K562 (cell line): ENCODE data around the gene WDR90. TPM values are rescaled to one million over a fixed set of nuclear protein-coding genes. Genes with fewer than 3 reads are reported as not detected.

ENCODE experiments used
- ATAC-seq: fragments of 200-7000 bp; cut with Tn5 transposase; 3 replicates; pipeline ENCODE4 v1.9.1; 2020; ENCODE audit warnings: moderate library complexity
- BruUV-seq: library from RNA; stranded (reverse); fragments of 400-500 nt; replicated peaks from 2 replicates; lab custom pipeline; 2021; lab: Mats Ljungman, UMichigan
- CTCF ChIA-PET: fragments of 300-600 bp; formaldehyde crosslinking; extraction: SDS; loops from one replicate; lab custom pipeline; 2021; ENCODE audit warnings: low intra/inter-chr PET ratio; lab: Yijun Ruan, JAX
- POLR2A ChIA-PET: fragments of 300-600, 350-650 bp; sonication (Branson Sonifier 250); formaldehyde crosslinking; extraction: SDS; loops from one replicate; lab custom pipeline; 2021; ENCODE audit warnings: antibody characterized with exemption, inconsistent platforms; lab: Yijun Ruan, JAX
- DNase-seq, 4 experiments: peaks; one replicate each; pipeline versions ENCODE4 v3.0.0 to v3.0.0-alpha.2; 2011 to 2018; ENCODE audit warnings: low spot score in 3 of 4, mixed read lengths in 3 of 4; ENCODE audit errors: extremely low read depth in 1 of 4
- FAIRE-seq: peaks from 2 replicates; lab custom pipeline; 2011; peaks lifted over from hg19 to GRCh38; lab: Jason Lieb, UNC
- H2AFZ ChIP-seq: 2 replicates; pipeline ENCODE4 v1.6.0; 2011; ENCODE audit warnings: low read depth, low read length, control low read depth, inconsistent platforms
- H3K27ac ChIP-seq: fragments of 200-600 bp; 3 replicates; pipeline ENCODE4 v1.8.0; 2011; ENCODE audit warnings: low read depth, mild to moderate bottlenecking, control low read depth, inconsistent platforms, low read length, moderate library complexity, mixed read lengths; ENCODE audit errors: extremely low read depth
- H3K27me3 ChIP-seq, 2 experiments: fragments of 300-600 bp in 1 of 2; 2 replicates in 1 of 2; 3 replicates in 1 of 2; pipeline versions ENCODE4 v1.6.0 to v1.8.0; 2011; ENCODE audit warnings: inconsistent platforms in 2 of 2, low read length in 2 of 2, mild to moderate bottlenecking in 1 of 2, mixed read lengths in 1 of 2, moderate library complexity in 1 of 2; ENCODE audit not compliant: control insufficient read depth in 2 of 2, insufficient read depth in 2 of 2
- H3K36me3 ChIP-seq: fragments of 300-600 bp; 3 replicates; pipeline ENCODE4 v1.8.0; 2011; ENCODE audit warnings: mild to moderate bottlenecking, low read length, inconsistent platforms; ENCODE audit not compliant: control insufficient read depth, insufficient read depth
- H3K4me1 ChIP-seq, 2 experiments: fragments of 200-600 bp in 1 of 2; replicated peaks in 1 of 2; 2 replicates in 1 of 2; 3 replicates in 1 of 2; pipeline versions ENCODE4 v1.5.1 to v1.8.0; 2011; ENCODE audit warnings: inconsistent platforms in 2 of 2, low read length in 2 of 2, mild to moderate bottlenecking in 1 of 2, mixed read lengths in 1 of 2, moderate library complexity in 1 of 2; ENCODE audit not compliant: control insufficient read depth in 2 of 2, insufficient read depth in 2 of 2
- H3K4me2 ChIP-seq: 2 replicates; pipeline ENCODE4 v1.6.1; 2011; ENCODE audit warnings: low read length, control low read depth, inconsistent platforms, mixed read lengths; ENCODE audit not compliant: insufficient read depth
- H3K4me3 ChIP-seq: fragments of 200-600 bp; sonication (generic), shearing (Covaris generic); 2 replicates; pipeline ENCODE4 v1.5.1; 2016; ENCODE audit warnings: control low read depth, inconsistent platforms
- H3K79me2 ChIP-seq: fragments of 200-600 bp; 3 replicates; pipeline ENCODE4 v1.8.0; 2011; ENCODE audit warnings: low read length, inconsistent platforms; ENCODE audit not compliant: control insufficient read depth, insufficient read depth
- H3K9ac ChIP-seq, 2 experiments: 2 replicates each; pipeline versions ENCODE4 v1.6.0 to v1.6.1; 2011; ENCODE audit warnings: low read depth in 2 of 2, low read length in 2 of 2, control low read depth in 1 of 2, inconsistent platforms in 1 of 2, mild to moderate bottlenecking in 1 of 2, mixed read lengths in 1 of 2; ENCODE audit not compliant: insufficient read depth in 1 of 2
- H3K9me1 ChIP-seq: one replicate; pipeline ENCODE4 v1.6.0; 2011; ENCODE audit warnings: inconsistent platforms, mild to moderate bottlenecking, low read length, moderate library complexity; ENCODE audit not compliant: control insufficient read depth, insufficient read depth
- H3K9me3 ChIP-seq: replicated peaks from 2 replicates; pipeline ENCODE4 v1.5.1; 2011; ENCODE audit warnings: low read depth, low read length, inconsistent platforms; ENCODE audit not compliant: control insufficient read depth, insufficient read depth
- H4K20me1 ChIP-seq: replicated peaks from 2 replicates; pipeline ENCODE4 v1.6.1; 2011; ENCODE audit warnings: low read length, inconsistent platforms, mixed read lengths; ENCODE audit not compliant: control insufficient read depth, insufficient read depth
- ATF7 ChIP-seq: fragments of 450-650 bp; IDR thresholded peaks from 2 replicates; pipeline ENCODE4 v1.7.1; 2014; ENCODE audit warnings: mild to moderate bottlenecking, moderate library complexity
- CTBP1 ChIP-seq: fragments of 450-650 bp; IDR thresholded peaks from 2 replicates; pipeline ENCODE4 v1.6.1; 2016; ENCODE audit warnings: borderline replicate concordance
- EGR1 ChIP-seq: fragments of 450-650 bp; conservative IDR thresholded peaks from 2 replicates; pipeline ENCODE4 v1.6.1; 2017; ENCODE audit warnings: mild to moderate bottlenecking
- FOXK1 ChIP-seq: sonication (generic); formaldehyde crosslinking; IDR thresholded peaks from 2 replicates; pipeline ENCODE4 v1.8.0; 2022; ENCODE audit warnings: missing genetic modification reagents, mild to moderate bottlenecking, borderline replicate concordance
- HNRNPL ChIP-seq: fragments of 200-400 bp; formaldehyde crosslinking; IDR thresholded peaks from 2 replicates; pipeline ENCODE4 v1.6.1; 2017; ENCODE audit warnings: low read depth, mild to moderate bottlenecking, low read length
- ILK ChIP-seq: fragments of 450-650 bp; IDR thresholded peaks from 2 replicates; pipeline ENCODE4 v1.6.1; 2016; ENCODE audit warnings: missing genetic modification characterization, low read depth, mild to moderate bottlenecking, missing compliant biosample characterization, moderate library complexity, borderline replicate concordance
- KAT8 ChIP-seq: fragments of 450-650 bp; IDR thresholded peaks from 2 replicates; pipeline ENCODE4 v1.6.1; 2016; ENCODE audit warnings: low read depth, mild to moderate bottlenecking
- KHSRP ChIP-seq: fragments of 450-650 bp; IDR thresholded peaks from 2 replicates; pipeline ENCODE4 v1.6.1; 2017
- NFXL1 ChIP-seq: fragments of 450-650 bp; formaldehyde crosslinking; IDR thresholded peaks from 2 replicates; pipeline ENCODE4 v1.4.0; 2021; ENCODE audit warnings: mild to moderate bottlenecking
- OTX1 ChIP-seq: fragments of 450-650 bp; formaldehyde crosslinking; IDR thresholded peaks from 2 replicates; pipeline ENCODE4 v1.4.0; 2022; ENCODE audit warnings: mild to moderate bottlenecking
- TEAD2 ChIP-seq: fragments of 450-650 bp; IDR thresholded peaks from 2 replicates; pipeline ENCODE4 v1.6.1; 2016; ENCODE audit warnings: missing genetic modification characterization, control low read depth, missing compliant biosample characterization
- TOE1 ChIP-seq, 2 experiments: fragments of 450-650 bp in 1 of 2; sonication (generic) in 1 of 2; formaldehyde crosslinking in 1 of 2; IDR thresholded peaks; 2 replicates each; pipeline versions ENCODE4 v1.7.1 to v1.8.0; 2016 to 2022; ENCODE audit warnings: borderline replicate concordance in 2 of 2, mild to moderate bottlenecking in 2 of 2, antibody characterized with exemption in 1 of 2, inconsistent platforms in 1 of 2, low read depth in 1 of 2, missing genetic modification reagents in 1 of 2, moderate library complexity in 1 of 2
- ZFP1 ChIP-seq: fragments of 450-650 bp; formaldehyde crosslinking; IDR thresholded peaks from 2 replicates; pipeline ENCODE4 v1.4.0; 2020; ENCODE audit warnings: mild to moderate bottlenecking, mixed read lengths
- WGBS: fragments of 100-300 bp; shearing (Covaris generic); methylation state at CpG from one replicate; pipeline ENCODE4 v1.1.6; 2016; ENCODE audit warnings: low coverage, mixed read lengths; ENCODE audit not compliant: insufficient coverage; ENCODE audit errors: missing lambda C conversion rate; 5-methylcytosine and 5-hydroxymethylcytosine counted together
- in situ Hi-C: fragments of 300-500 bp; cut with MboI; formaldehyde crosslinking; loops from 4 replicates; pipeline ENCODE4 v1.15.0; 2018; ENCODE audit warnings: inconsistent platforms, mixed read lengths
- intact Hi-C: fragments of 100-400 bp; cut with micrococcal nuclease; formaldehyde crosslinking; loops from 2 replicates; pipeline ENCODE4 v1.14.2; 2022
- polyA plus RNA-seq, 8 experiments: library from polyadenylated mRNA; depleted of rRNA in 4 of 8; stranded (reverse) in 5 of 8; unstranded in 3 of 8; fragments of >200 nt; fragmentation: Nextera tagmentation in 2 of 8; fragmentation: Illumina TruSeq in 1 of 8; extraction: Ambion mirVana in 2 of 8; extraction: Trizol in 1 of 8; gene quantifications; 2 replicates each; pipeline versions ENCODE4 v1.2.1 to v1.2.3, GENCODE V29; 2011 to 2014; ENCODE audit warnings: inconsistent platforms in 1 of 8, missing spikeins in 1 of 8
- total RNA-seq, 7 experiments: library from RNA; depleted of rRNA in 6 of 7; stranded (reverse); fragments of >200 nt in 6 of 7; fragmentation: Illumina TruSeq in 2 of 7; extraction: Trizol in 2 of 7; gene quantifications; 2 replicates each; pipeline versions ENCODE4 v1.2.1 to v1.2.3, GENCODE V29; 2011 to 2021; ENCODE audit warnings: low replicate concordance in 1 of 7
- TF ChIP-seq, protein P1 (sequence below): sonication (generic); formaldehyde crosslinking; IDR thresholded peaks from 2 replicates; pipeline ENCODE4 v1.8.1; 2023; ENCODE audit warnings: mild to moderate bottlenecking, missing genetic modification reagents
- TF ChIP-seq, protein P2 (sequence below): sonication (generic); formaldehyde crosslinking; IDR thresholded peaks from 2 replicates; pipeline ENCODE4 v1.9.0; 2022; ENCODE audit warnings: mild to moderate bottlenecking, missing genetic modification reagents
- TF ChIP-seq, protein P3 (sequence below): IDR thresholded peaks from 2 replicates; pipeline ENCODE4 v1.6.1; 2014; ENCODE audit warnings: antibody characterized with exemption

The WDR90 gene
- total and polyA plus RNA-seq, 9 of the 15 experiments (the other 6 are each of a cell fraction or from before 2014, with no cell fraction given), result 0.44 to 12.6 (median 3.3) TPM

DNA sequence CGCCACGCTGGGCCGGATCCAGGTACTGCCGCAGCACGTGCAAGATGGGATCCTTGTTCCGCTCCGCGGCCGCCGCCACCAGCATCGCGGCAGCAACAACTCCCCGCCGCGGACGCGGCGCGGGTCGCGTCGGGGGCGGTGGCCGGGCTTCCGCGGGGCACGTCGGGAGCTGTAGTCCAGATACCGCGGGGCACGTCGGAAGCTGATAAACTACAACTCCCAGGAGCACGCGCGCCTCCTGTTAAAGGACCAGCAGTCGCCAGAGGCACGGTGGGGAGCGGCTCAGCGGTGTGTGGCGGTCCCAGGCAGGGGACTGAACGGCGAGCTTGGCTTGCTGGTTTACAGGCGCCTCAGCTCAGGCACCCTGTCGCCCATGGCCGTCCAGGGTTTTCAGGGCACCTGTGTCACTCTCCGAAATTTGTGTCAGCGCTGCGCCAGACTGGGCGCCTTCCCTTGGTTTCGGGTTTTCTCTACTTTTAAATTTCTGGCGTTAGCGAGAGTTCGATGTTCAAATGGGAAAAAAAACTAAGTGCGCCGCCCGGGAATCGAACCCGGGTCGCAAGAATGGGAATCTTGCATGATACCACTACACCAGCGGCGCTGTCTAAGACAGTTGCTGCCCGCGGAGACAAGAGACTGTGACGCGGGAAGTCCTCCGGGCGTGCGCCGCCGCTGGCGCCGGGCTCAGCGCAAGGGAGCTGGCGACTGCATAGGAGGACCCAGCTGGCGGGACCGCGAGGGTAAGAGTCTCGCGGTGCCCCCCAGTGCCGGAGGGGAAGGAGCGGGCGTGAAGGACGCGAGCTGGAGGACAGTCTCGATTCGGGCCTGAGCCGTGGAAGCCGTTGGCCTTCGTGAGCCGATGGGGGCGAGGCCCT, 12.7 kb upstream of the WDR90 start, which contains the start of gene METTL26:
Gene METTL26 (minus strand): TSS at position 100 of the 875 bp plus-strand sequence. CDS start 15 bp downstream, at position 85.
- Histone ChIP-seq H4K20me1 (no peaks in the 10 kb centered on the region), H3K9ac (peak within 1 kb of the TSS; percentile 87 to 99), H3K9me1 (no peaks in the 10 kb centered on the region), H3K9me3 (no peaks in the 10 kb centered on the region), H3K27ac (peak within 1 kb of the TSS; percentile 93), H3K36me3 (peaks cover 25% of the 10 kb centered on the region; the same call in 1 of the 3 replicates), H3K4me2 (peak within 1 kb of the TSS; percentile 92), H3K79me2 (peaks cover 29% of the 10 kb centered on the region), H3K4me3 (peak within 1 kb of the TSS; percentile 87), H2AFZ (peak within 1 kb of the TSS; percentile 97), H3K27me3 (no peaks in the 10 kb centered on the region), H3K4me1 (peaks cover 14 to 83% of the 10 kb centered on the region in 2 experiments; a peak in 4 of 5 replicates)
- DNase-seq, result peak; percentile 78 to 97 (median 86)
- POLR2A ChIA-PET, result interaction anchor here (0.6 to 2.2 kb wide), 19 partner anchors 9 to 1042 kb away, joined by 3 to 8 read pairs (median 3); partner anchors contain the start of genes NHLRC4 and RHOT2
- CTCF ChIA-PET, result interaction anchor here (1.8 kb wide), 1 partner anchor 31 kb away, joined by 7 read pairs; the partner anchor contains the start of gene RHOT2
- intact Hi-C loops, result loop anchor here (2.0 to 5.0 kb wide), 2 partner anchors 14 to 41 kb away; partner anchors contain the start of gene RHBDL1
- under 1% methylated on average over 90 of the region's 91 CpGs for WGBS
- peak; percentile 94 for FAIRE-seq
- in situ Hi-C loops, result no loop called here
- BruUV-seq, result no TSS peak
- peak; percentile 87 for ATAC-seq
- 0 out of 2 replicates have a peak, but pooled peaks have one; percentile 36 for TF ChIP-seq OTX1
- TF ChIP-seq TOE1 (IDR thresholded peaks at IDR 0.05; ENCODE audit: borderline replicate concordance), result peak; percentile 90
- 0 out of 2 replicates have a peak, but pooled peaks have one; percentile 8 for TF ChIP-seq TOE1 (CRISPR knock-in tag; IDR thresholded peaks at IDR 0.05; ENCODE audit: borderline replicate concordance, low read depth)
- TF ChIP-seq CTBP1, result peak; percentile 96
- TF ChIP-seq KHSRP, result no peak
- TF ChIP-seq, protein P1, sequence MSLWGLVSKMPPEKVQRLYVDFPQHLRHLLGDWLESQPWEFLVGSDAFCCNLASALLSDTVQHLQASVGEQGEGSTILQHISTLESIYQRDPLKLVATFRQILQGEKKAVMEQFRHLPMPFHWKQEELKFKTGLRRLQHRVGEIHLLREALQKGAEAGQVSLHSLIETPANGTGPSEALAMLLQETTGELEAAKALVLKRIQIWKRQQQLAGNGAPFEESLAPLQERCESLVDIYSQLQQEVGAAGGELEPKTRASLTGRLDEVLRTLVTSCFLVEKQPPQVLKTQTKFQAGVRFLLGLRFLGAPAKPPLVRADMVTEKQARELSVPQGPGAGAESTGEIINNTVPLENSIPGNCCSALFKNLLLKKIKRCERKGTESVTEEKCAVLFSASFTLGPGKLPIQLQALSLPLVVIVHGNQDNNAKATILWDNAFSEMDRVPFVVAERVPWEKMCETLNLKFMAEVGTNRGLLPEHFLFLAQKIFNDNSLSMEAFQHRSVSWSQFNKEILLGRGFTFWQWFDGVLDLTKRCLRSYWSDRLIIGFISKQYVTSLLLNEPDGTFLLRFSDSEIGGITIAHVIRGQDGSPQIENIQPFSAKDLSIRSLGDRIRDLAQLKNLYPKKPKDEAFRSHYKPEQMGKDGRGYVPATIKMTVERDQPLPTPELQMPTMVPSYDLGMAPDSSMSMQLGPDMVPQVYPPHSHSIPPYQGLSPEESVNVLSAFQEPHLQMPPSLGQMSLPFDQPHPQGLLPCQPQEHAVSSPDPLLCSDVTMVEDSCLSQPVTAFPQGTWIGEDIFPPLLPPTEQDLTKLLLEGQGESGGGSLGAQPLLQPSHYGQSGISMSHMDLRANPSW, result peak; percentile 65; the same call in 1 of the 2 replicates
- peak; percentile 69; the same call in 1 of the 2 replicates for TF ChIP-seq HNRNPL
- TF ChIP-seq, protein P2, sequence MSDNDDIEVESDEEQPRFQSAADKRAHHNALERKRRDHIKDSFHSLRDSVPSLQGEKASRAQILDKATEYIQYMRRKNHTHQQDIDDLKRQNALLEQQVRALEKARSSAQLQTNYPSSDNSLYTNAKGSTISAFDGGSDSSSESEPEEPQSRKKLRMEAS (CRISPR knock-in tag), result peak; percentile 96
- peak; percentile 51 for TF ChIP-seq EGR1
- no peak for TF ChIP-seq KAT8
- TF ChIP-seq ATF7, result peak; percentile 77; the same call in 1 of the 2 replicates
- no peak for TF ChIP-seq FOXK1
- TF ChIP-seq, protein P3, sequence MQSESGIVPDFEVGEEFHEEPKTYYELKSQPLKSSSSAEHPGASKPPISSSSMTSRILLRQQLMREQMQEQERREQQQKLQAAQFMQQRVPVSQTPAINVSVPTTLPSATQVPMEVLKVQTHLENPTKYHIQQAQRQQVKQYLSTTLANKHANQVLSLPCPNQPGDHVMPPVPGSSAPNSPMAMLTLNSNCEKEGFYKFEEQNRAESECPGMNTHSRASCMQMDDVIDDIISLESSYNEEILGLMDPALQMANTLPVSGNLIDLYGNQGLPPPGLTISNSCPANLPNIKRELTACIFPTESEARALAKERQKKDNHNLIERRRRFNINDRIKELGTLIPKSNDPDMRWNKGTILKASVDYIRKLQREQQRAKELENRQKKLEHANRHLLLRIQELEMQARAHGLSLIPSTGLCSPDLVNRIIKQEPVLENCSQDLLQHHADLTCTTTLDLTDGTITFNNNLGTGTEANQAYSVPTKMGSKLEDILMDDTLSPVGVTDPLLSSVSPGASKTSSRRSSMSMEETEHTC, result peak; percentile 66; the same call in 1 of the 2 replicates
- TF ChIP-seq ZFP1, result no peak
- TF ChIP-seq ILK, result no peak
- TF ChIP-seq TEAD2 (tag), result no peak
- no peak for TF ChIP-seq NFXL1 (CRISPR knock-in tag)
